SK-N-SH (cell line): ENCODE measurements around the gene FDPS.

Source experiments
- CHD2 ChIP-seq: fragments of 150-350 bp; IDR thresholded peaks from 2 replicates; pipeline ENCODE4 v1.6.1; 2018; ENCODE audit warnings: low read length; ENCODE audit not compliant: partially characterized antibody
- EZH2phosphoT487 ChIP-seq: fragments of 200-600 bp; sonication (generic); IDR thresholded peaks from 2 replicates; pipeline ENCODE4 v1.6.1; 2017; ENCODE audit warnings: low read depth, mixed run types, mild to moderate bottlenecking, antibody characterized with exemption, moderate library complexity, borderline replicate concordance
- MXI1 ChIP-seq: IDR thresholded peaks from 2 replicates; pipeline ENCODE4 v1.6.1; 2012; ENCODE audit warnings: mild to moderate bottlenecking, low read depth, low read length, improper control_type of control experiment
- RAD21 ChIP-seq: IDR thresholded peaks from 2 replicates; pipeline ENCODE4 v1.6.1; 2012; ENCODE audit warnings: mild to moderate bottlenecking, low read length
- REST ChIP-seq: IDR thresholded peaks from 2 replicates; pipeline ENCODE4 v1.6.1; 2012; ENCODE audit warnings: mild to moderate bottlenecking, low read depth, low read length, moderate library complexity
- TAF1 ChIP-seq: IDR thresholded peaks from 2 replicates; pipeline ENCODE4 v1.6.1; 2012; ENCODE audit warnings: low read depth, mild to moderate bottlenecking, low read length, moderate library complexity, borderline replicate concordance
- TF ChIP-seq, protein P1 (sequence below): fragments of 200-600 bp; sonication (generic); IDR thresholded peaks from 2 replicates; pipeline ENCODE4 v1.6.1; 2017; ENCODE audit warnings: antibody characterized with exemption, mild to moderate bottlenecking, moderate library complexity
- TF ChIP-seq, protein P2 (sequence below): IDR thresholded peaks from 2 replicates; pipeline ENCODE4 v1.4.0; 2012; ENCODE audit warnings: low read depth

DNA sequence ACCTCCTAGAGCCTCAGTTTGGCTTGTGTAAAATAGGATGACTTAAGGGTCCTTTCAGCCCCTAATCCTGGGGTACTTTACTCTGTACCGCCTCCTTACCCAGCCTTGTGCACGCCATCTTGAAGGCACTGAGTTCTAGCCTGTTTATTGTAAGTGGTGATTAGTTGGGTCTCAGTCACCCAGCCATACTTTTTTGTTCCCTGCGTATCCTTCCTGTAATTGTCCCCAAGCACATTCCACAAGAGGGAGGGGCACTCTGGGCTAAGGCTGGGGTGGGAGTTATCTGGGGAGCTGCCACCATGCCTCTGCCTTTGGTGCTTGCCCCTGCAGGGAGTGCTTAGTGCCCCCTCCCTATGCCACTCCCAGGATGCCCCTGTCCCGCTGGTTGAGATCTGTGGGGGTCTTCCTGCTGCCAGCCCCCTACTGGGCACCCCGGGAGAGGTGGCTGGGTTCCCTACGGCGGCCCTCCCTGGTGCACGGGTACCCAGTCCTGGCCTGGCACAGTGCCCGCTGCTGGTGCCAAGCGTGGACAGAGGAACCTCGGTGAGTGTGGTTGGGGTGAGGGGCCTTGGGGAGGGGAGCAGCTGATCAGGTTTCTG is 856 bp downstream of the FDPS start:
- TF ChIP-seq, protein P1, sequence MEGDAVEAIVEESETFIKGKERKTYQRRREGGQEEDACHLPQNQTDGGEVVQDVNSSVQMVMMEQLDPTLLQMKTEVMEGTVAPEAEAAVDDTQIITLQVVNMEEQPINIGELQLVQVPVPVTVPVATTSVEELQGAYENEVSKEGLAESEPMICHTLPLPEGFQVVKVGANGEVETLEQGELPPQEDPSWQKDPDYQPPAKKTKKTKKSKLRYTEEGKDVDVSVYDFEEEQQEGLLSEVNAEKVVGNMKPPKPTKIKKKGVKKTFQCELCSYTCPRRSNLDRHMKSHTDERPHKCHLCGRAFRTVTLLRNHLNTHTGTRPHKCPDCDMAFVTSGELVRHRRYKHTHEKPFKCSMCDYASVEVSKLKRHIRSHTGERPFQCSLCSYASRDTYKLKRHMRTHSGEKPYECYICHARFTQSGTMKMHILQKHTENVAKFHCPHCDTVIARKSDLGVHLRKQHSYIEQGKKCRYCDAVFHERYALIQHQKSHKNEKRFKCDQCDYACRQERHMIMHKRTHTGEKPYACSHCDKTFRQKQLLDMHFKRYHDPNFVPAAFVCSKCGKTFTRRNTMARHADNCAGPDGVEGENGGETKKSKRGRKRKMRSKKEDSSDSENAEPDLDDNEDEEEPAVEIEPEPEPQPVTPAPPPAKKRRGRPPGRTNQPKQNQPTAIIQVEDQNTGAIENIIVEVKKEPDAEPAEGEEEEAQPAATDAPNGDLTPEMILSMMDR, result no peak
- TF ChIP-seq TAF1 (no peak), CHD2 (no peak), EZH2phosphoT487 (no peak), MXI1 (no peak), RAD21 (no peak), REST (no peak)
- TF ChIP-seq, protein P2, sequence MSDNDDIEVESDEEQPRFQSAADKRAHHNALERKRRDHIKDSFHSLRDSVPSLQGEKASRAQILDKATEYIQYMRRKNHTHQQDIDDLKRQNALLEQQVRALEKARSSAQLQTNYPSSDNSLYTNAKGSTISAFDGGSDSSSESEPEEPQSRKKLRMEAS, result no peak
